ENCODE measurements around the gene FILIP1L. TPM values are rescaled to one million over a fixed set of nuclear protein-coding genes. Genes with fewer than 3 reads are reported as not detected.

FILIP1L gene
- total RNA-seq, 1 experiment from 2014 or later, result 4.3 TPM

GRCh38 chr3:99794485-99794884 is 319.8 kb downstream of the FILIP1L start:
- BruUV-seq (replicated peaks), result no TSS peak
- DNase-seq (ENCODE audit: low spot score), result no peak
- no peaks in the 10 kb centered on the region for H3K36me3 ChIP-seq (ENCODE audit: insufficient read depth, low read length, poor library complexity, severe bottlenecking)
- H3K4me1 ChIP-seq (ENCODE audit: insufficient read depth, low read length, poor library complexity, severe bottlenecking), result no peaks in the 10 kb centered on the region
- TF ChIP-seq EZH2 (IDR thresholded peaks at IDR 0.05; ENCODE audit: borderline replicate concordance, low read depth, low read length, poor library complexity, severe bottlenecking) (no peak), CTCF (conservative IDR thresholded peaks at IDR 0.05; ENCODE audit: low read depth, low read length) (no peak)
- no peak overlapping the region for H3K27ac ChIP-seq (ENCODE audit: low read depth, low read length, poor library complexity, severe bottlenecking)
- H3K4me3 ChIP-seq (ENCODE audit: low read depth, low read length, poor library complexity, severe bottlenecking), result no peak overlapping the region
- H3K27me3 ChIP-seq (replicated peaks; ENCODE audit: insufficient read depth, low read depth, low read length, poor library complexity), result no peaks in the 10 kb centered on the region
- intact Hi-C loops (cut with micrococcal nuclease; ENCODE audit: unreplicated experiment), result no loop called here
- CTCF ChIA-PET, result no interaction called here
- POLR2A ChIA-PET (ENCODE audit: low non-redundant PET), result no interaction called here
- no peaks in the 10 kb centered on the region for H3K9me3 ChIP-seq (ENCODE audit: low read depth, low read length, poor library complexity, severe bottlenecking)

- Histone ChIP-seq H3K4me1 (ENCODE audit: insufficient read depth, low read length, poor library complexity, severe bottlenecking) (no peaks in the 10 kb centered on the region), H3K27ac (ENCODE audit: low read depth, low read length, poor library complexity, severe bottlenecking) (no peak overlapping the region), H3K4me3 (ENCODE audit: low read depth, low read length, poor library complexity, severe bottlenecking) (no peak overlapping the region), H3K27me3 (replicated peaks; ENCODE audit: insufficient read depth, low read depth, low read length, poor library complexity) (no peaks in the 10 kb centered on the region), H3K9me3 (ENCODE audit: low read depth, low read length, poor library complexity, severe bottlenecking) (no peaks in the 10 kb centered on the region), H3K36me3 (ENCODE audit: insufficient read depth, low read length, poor library complexity, severe bottlenecking) (no peaks in the 10 kb centered on the region)
- peak; percentile 76 for DNase-seq (ENCODE audit: low spot score)
- TSS peak; percentile 64 for BruUV-seq (replicated peaks)
- TF ChIP-seq CTCF (conservative IDR thresholded peaks at IDR 0.05; ENCODE audit: low read depth, low read length), result peak; percentile 78
- TF ChIP-seq EZH2 (IDR thresholded peaks at IDR 0.05; ENCODE audit: borderline replicate concordance, low read depth, low read length, poor library complexity, severe bottlenecking), result no peak
- intact Hi-C loops (cut with micrococcal nuclease; ENCODE audit: unreplicated experiment), result loop anchor here (10.0 kb wide), 1 partner anchor 964 kb away; no protein-coding TSS in a partner anchor
- ChIA-PET CTCF (interaction anchor here (0.6 to 0.7 kb wide), 4 partner anchors 20 to 972 kb away, joined by 3 to 4 read pairs (median 3); no protein-coding TSS in a partner anchor), POLR2A (ENCODE audit: low non-redundant PET) (no interaction called here)
Measured at GRCh38 chr3:99789011-99789721, 325.1 kb downstream of the FILIP1L start.

Small RNAs within 50 kb of the gene (microRNA-seq; reads per million reads assigned to microRNA genes)
- not detected for gene MIR3921

Other genes with a start within 250 kb of the FILIP1L start
- gene TBC1D23, start 146.5 kb upstream of the FILIP1L start, total RNA-seq (2021), result 28.1 and 32.4 TPM in 2 replicates
- 57.0 and 61.5 TPM in 2 replicates for gene NIT2, start 220.3 kb upstream of the FILIP1L start, total RNA-seq (2021)